ENCODE results near the gene CDK14.

Gene CDK14

GRCh38 chr7:90834771-90835170, 238.7 kb downstream of the CDK14 start:
- TF ChIP-seq CTCF (conservative IDR thresholded peaks at IDR 0.05): no peak
- no peak overlapping the region for H3K27ac ChIP-seq

DNA sequence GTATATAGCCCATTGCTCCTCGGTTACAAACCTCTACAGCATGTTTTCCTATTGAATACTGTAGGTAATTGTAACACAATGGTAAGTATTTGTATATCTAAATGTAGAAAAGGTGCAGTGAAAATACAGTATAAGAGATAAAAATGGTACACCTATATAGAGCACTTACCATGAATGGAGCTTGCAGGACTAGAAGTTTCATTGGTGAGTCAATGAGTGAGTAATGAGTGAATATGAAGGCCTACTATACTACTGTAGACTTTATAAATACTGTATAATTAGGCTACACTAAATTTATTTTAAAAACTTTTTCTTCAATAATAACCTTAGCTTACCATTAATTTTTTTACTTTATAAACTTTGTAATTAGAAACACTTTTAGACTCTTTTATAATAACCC, 239.7 kb downstream of the CDK14 start:
- no peak for TF ChIP-seq CTCF (conservative IDR thresholded peaks at IDR 0.05)
- H3K27ac ChIP-seq: no peak overlapping the region

DNA sequence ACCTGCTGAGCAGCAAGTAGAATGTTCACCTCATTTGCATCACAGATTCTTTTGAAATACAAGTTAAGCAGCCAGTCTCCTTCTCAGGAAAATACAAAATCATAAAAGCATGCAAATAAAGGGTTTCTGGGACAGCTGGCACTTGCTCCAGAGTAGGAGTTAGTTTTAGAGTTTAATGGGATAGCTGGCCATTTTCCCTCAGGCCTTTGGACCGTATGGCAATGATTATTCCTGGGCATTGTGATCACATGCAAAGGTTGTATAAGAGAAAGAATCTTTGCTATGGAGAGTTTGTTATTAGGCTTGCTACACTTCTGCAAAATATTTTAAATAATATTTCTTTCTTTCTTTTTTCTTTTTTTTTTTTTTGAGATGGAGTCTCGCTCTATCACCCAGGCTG, 240.8 kb downstream of the CDK14 start:
- TF ChIP-seq CTCF (conservative IDR thresholded peaks at IDR 0.05): no peak
- H3K27ac ChIP-seq: no peak overlapping the region

GRCh38 chr7:90838799-90839198, 242.7 kb downstream of the CDK14 start:
- H3K27ac ChIP-seq: no peak overlapping the region
- no peak for TF ChIP-seq CTCF (conservative IDR thresholded peaks at IDR 0.05)

GRCh38 chr7:90839316-90839715, 243.2 kb downstream of the CDK14 start:
- H3K27ac ChIP-seq: no peak overlapping the region
- TF ChIP-seq CTCF (conservative IDR thresholded peaks at IDR 0.05): no peak

- no peak overlapping the region for H3K27ac ChIP-seq
- TF ChIP-seq CTCF (conservative IDR thresholded peaks at IDR 0.05): no peak
Measured at GRCh38 chr7:90839727-90840291, 243.7 kb downstream of the CDK14 start.

GRCh38 chr7:90841759-90842429, 245.8 kb downstream of the CDK14 start:
- TF ChIP-seq CTCF (conservative IDR thresholded peaks at IDR 0.05): no peak
- no peak overlapping the region; the same call in 1 of the 2 replicates for H3K27ac ChIP-seq
